WTC11 (cell line): ENCODE data around the gene LIMS1. TPM values are rescaled to one million over a fixed set of nuclear protein-coding genes. Genes with fewer than 3 reads are reported as not detected.

Source experiments
- ATAC-seq: fragments of 200-7000 bp; cut with Tn5 transposase; 2 replicates; pipeline ENCODE4 v1.10.0; 2021; ENCODE audit warnings: mild to moderate bottlenecking, moderate library complexity
- CTCF ChIA-PET: fragments of 300-600 bp; sonication (Branson Sonifier 250); formaldehyde crosslinking; loops from one replicate; lab custom pipeline; 2021; ENCODE audit warnings: antibody characterized with exemption; lab: Charles Lee
- POLR2A ChIA-PET: fragments of 350-600 bp; sonication (Branson Sonifier 250); formaldehyde crosslinking; loops from one replicate; lab custom pipeline; 2021; ENCODE audit warnings: antibody characterized with exemption; lab: Charles Lee
- DNase-seq: peaks from one replicate; pipeline ENCODE4 v3.0.0; 2021; ENCODE audit warnings: low spot score
- H3K27ac Mint-ChIP-seq: 2 replicates; pipeline ENCODE4 v1.8.0; 2021; ENCODE audit warnings: mixed read lengths
- H3K27me3 Mint-ChIP-seq: 2 replicates; pipeline ENCODE4 v1.8.0; 2021; ENCODE audit warnings: low read depth, mild to moderate bottlenecking, moderate library complexity, mixed read lengths
- H3K36me3 Mint-ChIP-seq: 2 replicates; pipeline ENCODE4 v1.8.0; 2021; ENCODE audit warnings: mixed read lengths
- H3K4me1 Mint-ChIP-seq: 2 replicates; pipeline ENCODE4 v1.8.0; 2022; ENCODE audit warnings: mixed read lengths
- H3K4me3 Mint-ChIP-seq: 2 replicates; pipeline ENCODE4 v1.8.0; 2021; ENCODE audit warnings: mild to moderate bottlenecking, moderate library complexity, mixed read lengths
- H3K9me3 Mint-ChIP-seq: 2 replicates; pipeline ENCODE4 v1.8.0; 2021; ENCODE audit warnings: mixed read lengths
- ATF2 ChIP-seq: sonication (generic); formaldehyde crosslinking; IDR thresholded peaks from 2 replicates; pipeline ENCODE4 v1.8.1; 2022; ENCODE audit warnings: low read depth, missing genetic modification reagents, borderline replicate concordance
- EMX1 ChIP-seq: fragments of 250-450 bp; sonication (Bioruptor Pico); IDR thresholded peaks from 2 replicates; pipeline ENCODE4 v1.8.0; 2021; ENCODE audit warnings: mild to moderate bottlenecking
- ERG ChIP-seq: fragments of 250-450 bp; sonication (Bioruptor Pico); IDR thresholded peaks from 2 replicates; pipeline ENCODE4 v1.8.0; 2021; ENCODE audit warnings: mild to moderate bottlenecking
- FOXP1 ChIP-seq: sonication (generic); formaldehyde crosslinking; IDR thresholded peaks from 2 replicates; pipeline ENCODE4 v1.8.0; 2022; ENCODE audit warnings: missing genetic modification reagents, mild to moderate bottlenecking, moderate library complexity, borderline replicate concordance
- MAX ChIP-seq: sonication (generic); formaldehyde crosslinking; IDR thresholded peaks from 2 replicates; pipeline ENCODE4 v1.8.0; 2022; ENCODE audit warnings: mild to moderate bottlenecking, missing genetic modification reagents
- PREB ChIP-seq: sonication (generic); formaldehyde crosslinking; IDR thresholded peaks from 2 replicates; pipeline ENCODE4 v1.8.1; 2022; ENCODE audit warnings: mild to moderate bottlenecking, missing genetic modification reagents, moderate library complexity, borderline replicate concordance
- RELA ChIP-seq: sonication (generic); formaldehyde crosslinking; IDR thresholded peaks from 2 replicates; pipeline ENCODE4 v1.8.1; 2022; ENCODE audit warnings: missing genetic modification reagents, mild to moderate bottlenecking, borderline replicate concordance
- SMAD3 ChIP-seq: sonication (generic); formaldehyde crosslinking; IDR thresholded peaks from 2 replicates; pipeline ENCODE4 v1.8.0; 2022; ENCODE audit warnings: missing genetic modification reagents, mild to moderate bottlenecking, borderline replicate concordance
- TEAD1 ChIP-seq: sonication (generic); formaldehyde crosslinking; IDR thresholded peaks from 2 replicates; pipeline ENCODE4 v1.8.0; 2022; ENCODE audit warnings: mild to moderate bottlenecking, missing genetic modification reagents
- ZNF232 ChIP-seq: sonication (generic); formaldehyde crosslinking; IDR thresholded peaks from 2 replicates; pipeline ENCODE4 v1.8.0; 2022; ENCODE audit warnings: mild to moderate bottlenecking, missing genetic modification reagents
- ZSCAN18 ChIP-seq: fragments of 250-450 bp; sonication (Bioruptor Pico); IDR thresholded peaks from 2 replicates; pipeline ENCODE4 v2.1.2; 2022; ENCODE audit warnings: mild to moderate bottlenecking, moderate library complexity
- total RNA-seq: library from RNA; stranded (reverse); gene quantifications from 3 replicates; pipeline ENCODE4 v1.2.3, GENCODE V29; 2021
- TF ChIP-seq, protein P1 (sequence below): sonication (generic); formaldehyde crosslinking; IDR thresholded peaks from 2 replicates; pipeline ENCODE4 v1.8.0; 2023; ENCODE audit warnings: missing genetic modification reagents, mild to moderate bottlenecking, borderline replicate concordance
- TF ChIP-seq, protein P2 (sequence below): fragments of 250-450 bp; sonication (Bioruptor Pico); IDR thresholded peaks from 2 replicates; pipeline ENCODE4 v1.9.0; 2021; ENCODE audit warnings: moderate library complexity, mild to moderate bottlenecking, inconsistent platforms, borderline replicate concordance
- TF ChIP-seq, protein P3 (sequence below): fragments of 200-600 bp; IDR thresholded peaks from 2 replicates; pipeline ENCODE4 v1.8.0; 2022; ENCODE audit warnings: antibody characterized with exemption
- TF ChIP-seq, protein P4 (sequence below): sonication (generic); formaldehyde crosslinking; IDR thresholded peaks from 2 replicates; pipeline ENCODE4 v1.8.0; 2022; ENCODE audit warnings: mild to moderate bottlenecking, missing genetic modification reagents

LIMS1 gene
- total RNA-seq, 1 experiment from 2014 or later: 50.6 TPM

GRCh38 chr2:108485253-108485652, 49.0 kb upstream of the LIMS1 start:
- no peak for ATAC-seq
- Mint-ChIP-seq H3K4me3 (no peak overlapping the region), H3K9me3 (peaks cover 6% of the 10 kb centered on the region; the same call in 1 of the 2 replicates), H3K4me1 (no peaks in the 10 kb centered on the region), H3K36me3 (peaks cover 54% of the 10 kb centered on the region), H3K27me3 (no peaks in the 10 kb centered on the region), H3K27ac (no peak overlapping the region)
- CTCF ChIA-PET: interaction anchor here (1.2 kb wide), 1 partner anchor 98 kb away, joined by 3 read pairs; no protein-coding TSS in a partner anchor
- no peak for DNase-seq
- POLR2A ChIA-PET: no interaction called here
- TF ChIP-seq TEAD1 (CRISPR knock-in tag): no peak
- no peak for TF ChIP-seq ZNF232
- TF ChIP-seq, protein P1, sequence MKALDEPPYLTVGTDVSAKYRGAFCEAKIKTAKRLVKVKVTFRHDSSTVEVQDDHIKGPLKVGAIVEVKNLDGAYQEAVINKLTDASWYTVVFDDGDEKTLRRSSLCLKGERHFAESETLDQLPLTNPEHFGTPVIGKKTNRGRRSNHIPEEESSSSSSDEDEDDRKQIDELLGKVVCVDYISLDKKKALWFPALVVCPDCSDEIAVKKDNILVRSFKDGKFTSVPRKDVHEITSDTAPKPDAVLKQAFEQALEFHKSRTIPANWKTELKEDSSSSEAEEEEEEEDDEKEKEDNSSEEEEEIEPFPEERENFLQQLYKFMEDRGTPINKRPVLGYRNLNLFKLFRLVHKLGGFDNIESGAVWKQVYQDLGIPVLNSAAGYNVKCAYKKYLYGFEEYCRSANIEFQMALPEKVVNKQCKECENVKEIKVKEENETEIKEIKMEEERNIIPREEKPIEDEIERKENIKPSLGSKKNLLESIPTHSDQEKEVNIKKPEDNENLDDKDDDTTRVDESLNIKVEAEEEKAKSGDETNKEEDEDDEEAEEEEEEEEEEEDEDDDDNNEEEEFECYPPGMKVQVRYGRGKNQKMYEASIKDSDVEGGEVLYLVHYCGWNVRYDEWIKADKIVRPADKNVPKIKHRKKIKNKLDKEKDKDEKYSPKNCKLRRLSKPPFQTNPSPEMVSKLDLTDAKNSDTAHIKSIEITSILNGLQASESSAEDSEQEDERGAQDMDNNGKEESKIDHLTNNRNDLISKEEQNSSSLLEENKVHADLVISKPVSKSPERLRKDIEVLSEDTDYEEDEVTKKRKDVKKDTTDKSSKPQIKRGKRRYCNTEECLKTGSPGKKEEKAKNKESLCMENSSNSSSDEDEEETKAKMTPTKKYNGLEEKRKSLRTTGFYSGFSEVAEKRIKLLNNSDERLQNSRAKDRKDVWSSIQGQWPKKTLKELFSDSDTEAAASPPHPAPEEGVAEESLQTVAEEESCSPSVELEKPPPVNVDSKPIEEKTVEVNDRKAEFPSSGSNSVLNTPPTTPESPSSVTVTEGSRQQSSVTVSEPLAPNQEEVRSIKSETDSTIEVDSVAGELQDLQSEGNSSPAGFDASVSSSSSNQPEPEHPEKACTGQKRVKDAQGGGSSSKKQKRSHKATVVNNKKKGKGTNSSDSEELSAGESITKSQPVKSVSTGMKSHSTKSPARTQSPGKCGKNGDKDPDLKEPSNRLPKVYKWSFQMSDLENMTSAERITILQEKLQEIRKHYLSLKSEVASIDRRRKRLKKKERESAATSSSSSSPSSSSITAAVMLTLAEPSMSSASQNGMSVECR (CRISPR knock-in tag): no peak
- TF ChIP-seq, protein P2, sequence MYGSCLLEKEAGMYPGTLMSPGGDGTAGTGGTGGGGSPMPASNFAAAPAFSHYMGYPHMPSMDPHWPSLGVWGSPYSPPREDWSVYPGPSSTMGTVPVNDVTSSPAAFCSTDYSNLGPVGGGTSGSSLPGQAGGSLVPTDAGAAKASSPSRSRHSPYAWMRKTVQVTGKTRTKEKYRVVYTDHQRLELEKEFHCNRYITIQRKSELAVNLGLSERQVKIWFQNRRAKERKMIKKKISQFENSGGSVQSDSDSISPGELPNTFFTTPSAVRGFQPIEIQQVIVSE (CRISPR knock-in tag): no peak
- no peak for TF ChIP-seq MAX (CRISPR knock-in tag)
- TF ChIP-seq RELA: no peak
- no peak for TF ChIP-seq EMX1 (CRISPR knock-in tag)
- TF ChIP-seq SMAD3 (CRISPR knock-in tag): no peak
- no peak for TF ChIP-seq ATF2 (CRISPR knock-in tag)
- no peak for TF ChIP-seq ERG (CRISPR knock-in tag)
- TF ChIP-seq, protein P3, sequence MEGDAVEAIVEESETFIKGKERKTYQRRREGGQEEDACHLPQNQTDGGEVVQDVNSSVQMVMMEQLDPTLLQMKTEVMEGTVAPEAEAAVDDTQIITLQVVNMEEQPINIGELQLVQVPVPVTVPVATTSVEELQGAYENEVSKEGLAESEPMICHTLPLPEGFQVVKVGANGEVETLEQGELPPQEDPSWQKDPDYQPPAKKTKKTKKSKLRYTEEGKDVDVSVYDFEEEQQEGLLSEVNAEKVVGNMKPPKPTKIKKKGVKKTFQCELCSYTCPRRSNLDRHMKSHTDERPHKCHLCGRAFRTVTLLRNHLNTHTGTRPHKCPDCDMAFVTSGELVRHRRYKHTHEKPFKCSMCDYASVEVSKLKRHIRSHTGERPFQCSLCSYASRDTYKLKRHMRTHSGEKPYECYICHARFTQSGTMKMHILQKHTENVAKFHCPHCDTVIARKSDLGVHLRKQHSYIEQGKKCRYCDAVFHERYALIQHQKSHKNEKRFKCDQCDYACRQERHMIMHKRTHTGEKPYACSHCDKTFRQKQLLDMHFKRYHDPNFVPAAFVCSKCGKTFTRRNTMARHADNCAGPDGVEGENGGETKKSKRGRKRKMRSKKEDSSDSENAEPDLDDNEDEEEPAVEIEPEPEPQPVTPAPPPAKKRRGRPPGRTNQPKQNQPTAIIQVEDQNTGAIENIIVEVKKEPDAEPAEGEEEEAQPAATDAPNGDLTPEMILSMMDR: no peak
- TF ChIP-seq ZSCAN18: no peak
- TF ChIP-seq, protein P4, sequence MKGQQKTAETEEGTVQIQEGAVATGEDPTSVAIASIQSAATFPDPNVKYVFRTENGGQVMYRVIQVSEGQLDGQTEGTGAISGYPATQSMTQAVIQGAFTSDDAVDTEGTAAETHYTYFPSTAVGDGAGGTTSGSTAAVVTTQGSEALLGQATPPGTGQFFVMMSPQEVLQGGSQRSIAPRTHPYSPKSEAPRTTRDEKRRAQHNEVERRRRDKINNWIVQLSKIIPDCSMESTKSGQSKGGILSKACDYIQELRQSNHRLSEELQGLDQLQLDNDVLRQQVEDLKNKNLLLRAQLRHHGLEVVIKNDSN: no peak
- no peak for TF ChIP-seq FOXP1 (CRISPR knock-in tag)
- no peak for TF ChIP-seq PREB (CRISPR knock-in tag)
- TF ChIP-seq, all 79 proteins: peak for 0
